ENCODE data around the gene ATXN1. TPM values are rescaled to one million over a fixed set of nuclear protein-coding genes. Genes with fewer than 3 reads are reported as not detected.

ATXN1 gene
- total and polyA plus RNA-seq, 2 experiments from 2014 or later = 14.2 to 20.1 TPM

DNA sequence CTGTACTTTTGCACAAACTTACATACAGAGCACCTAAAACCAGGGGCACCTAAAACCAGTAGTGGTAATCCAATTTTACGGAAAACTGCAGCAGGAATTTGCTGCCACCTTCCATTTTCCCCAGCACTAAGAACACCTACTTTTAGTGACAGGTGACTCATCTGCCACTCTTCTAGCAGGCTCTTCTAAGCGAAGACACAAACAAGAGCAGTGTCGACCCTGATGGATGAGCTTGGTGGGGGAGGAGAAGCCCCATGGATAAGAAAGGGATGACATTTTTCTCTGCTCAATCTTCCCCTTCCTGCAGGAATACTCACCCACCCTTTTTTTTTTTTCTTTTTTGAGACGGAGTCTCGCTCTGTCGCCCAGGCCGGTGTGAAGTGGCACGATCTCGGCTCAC is 406.0 kb downstream of the ATXN1 start:
- Histone ChIP-seq H3K36me3 (ENCODE audit: low read depth) (no peaks in the 10 kb centered on the region), H3K27me3 (replicated peaks; ENCODE audit: insufficient read depth) (no peaks in the 10 kb centered on the region), H3K79me2 (ENCODE audit: insufficient read depth) (no peaks in the 10 kb centered on the region), H3K9me2 (ENCODE audit: insufficient read depth) (no peaks in the 10 kb centered on the region), H4K20me1 (ENCODE audit: insufficient read depth) (no peaks in the 10 kb centered on the region), H3K4me2 (ENCODE audit: unreplicated experiment) (no peak overlapping the region), H3K4me1 (ENCODE audit: insufficient read depth) (peaks cover 31% of the 10 kb centered on the region), H3K27ac (no peak overlapping the region), H3K4me3 (no peak overlapping the region), H2AFZ (no peak overlapping the region), H3K9ac (no peak overlapping the region), H3F3A (ENCODE audit: insufficient read depth) (peaks cover 32% of the 10 kb centered on the region), H3K9me3 (ENCODE audit: low read depth) (no peaks in the 10 kb centered on the region)
- no peak for DNase-seq
- TF ChIP-seq EZH2 (IDR thresholded peaks at IDR 0.05; ENCODE audit: insufficient read depth, poor library complexity, severe bottlenecking) = no peak
- TF ChIP-seq EZH2phosphoT487 (IDR thresholded peaks at IDR 0.05; ENCODE audit: insufficient read depth, low read depth) = no peak
- in situ Hi-C loops (cut with MboI) = no loop called here
- 98 to 99% methylated on average over 9 of the region's 9 CpGs for WGBS, 2 experiments (ENCODE audit: low coverage in 1 of 2, low lambda C conversion rate in 2 of 2, missing lambda C conversion rate in 2 of 2)

DNA sequence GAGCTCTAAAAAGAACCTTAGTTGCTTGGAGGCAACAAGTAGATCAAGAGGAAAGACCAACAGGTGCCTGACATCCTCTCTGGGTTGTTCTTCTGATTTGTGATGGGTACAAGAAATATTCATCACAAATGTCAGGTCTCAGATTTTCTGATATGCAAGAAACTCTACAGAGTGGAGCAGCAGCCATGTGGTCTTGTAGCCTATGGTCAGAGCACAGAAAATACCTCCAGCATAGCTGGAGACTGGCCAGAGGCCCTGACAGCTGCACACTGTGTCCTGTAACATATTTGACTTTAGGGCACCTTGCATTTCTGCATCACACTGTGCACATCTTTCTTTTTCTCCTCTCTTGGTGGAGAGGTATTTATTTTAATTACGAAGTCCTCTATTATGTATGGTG is 406.6 kb downstream of the ATXN1 start:
- H4K20me1 ChIP-seq (ENCODE audit: insufficient read depth) = no peaks in the 10 kb centered on the region
- 100% methylated on average over 1 of the region's 1 CpG for WGBS, 2 experiments (ENCODE audit: low coverage in 1 of 2, low lambda C conversion rate in 2 of 2, missing lambda C conversion rate in 2 of 2)
- H3K4me3 ChIP-seq = no peak overlapping the region
- H2AFZ ChIP-seq = no peak overlapping the region
- no peak overlapping the region for H3K9ac ChIP-seq
- no peak overlapping the region for H3K27ac ChIP-seq
- no peaks in the 10 kb centered on the region for H3K27me3 ChIP-seq (replicated peaks; ENCODE audit: insufficient read depth)
- DNase-seq = no peak
- no peaks in the 10 kb centered on the region for H3K9me2 ChIP-seq (ENCODE audit: insufficient read depth)
- TF ChIP-seq EZH2phosphoT487 (IDR thresholded peaks at IDR 0.05; ENCODE audit: insufficient read depth, low read depth) (no peak), EZH2 (IDR thresholded peaks at IDR 0.05; ENCODE audit: insufficient read depth, poor library complexity, severe bottlenecking) (no peak)
- H3K4me2 ChIP-seq (ENCODE audit: unreplicated experiment) = no peak overlapping the region
- no peaks in the 10 kb centered on the region for H3K9me3 ChIP-seq (ENCODE audit: low read depth)
- peaks cover 31% of the 10 kb centered on the region for H3K4me1 ChIP-seq (ENCODE audit: insufficient read depth)
- peaks cover 37% of the 10 kb centered on the region for H3F3A ChIP-seq (ENCODE audit: insufficient read depth)
- in situ Hi-C loops (cut with MboI) = no loop called here
- no peaks in the 10 kb centered on the region for H3K36me3 ChIP-seq (ENCODE audit: low read depth)
- no peaks in the 10 kb centered on the region for H3K79me2 ChIP-seq (ENCODE audit: insufficient read depth)

DNA sequence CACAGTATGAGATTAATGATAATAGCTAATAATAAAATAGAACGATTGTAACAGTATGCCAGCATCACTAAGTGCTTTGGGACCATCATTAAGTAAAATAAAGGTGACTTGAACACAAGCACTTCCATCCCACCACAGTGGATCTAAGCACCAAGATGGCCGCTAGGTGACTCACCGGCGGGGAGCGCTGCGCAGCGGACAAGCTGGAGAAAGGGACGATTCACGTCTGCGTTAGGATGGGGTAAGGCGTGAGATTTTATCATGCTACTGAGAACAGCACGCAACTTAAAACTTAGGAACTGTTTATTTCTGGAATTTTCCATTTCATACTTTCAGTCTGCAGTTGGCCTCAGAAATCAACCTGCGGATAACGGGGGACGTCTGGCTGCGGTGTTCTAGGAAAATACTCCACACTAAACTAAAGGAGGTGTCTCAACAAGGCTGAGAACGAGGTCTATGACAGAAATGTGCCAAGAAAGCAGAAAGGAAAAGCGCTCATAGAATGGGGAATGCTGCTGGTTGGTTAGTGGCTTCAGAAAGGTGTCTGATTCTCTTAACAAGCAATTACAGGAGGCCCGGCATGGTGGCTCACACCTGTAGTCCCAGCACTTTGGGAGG is 408.3 kb downstream of the ATXN1 start:
- H3K79me2 ChIP-seq (ENCODE audit: insufficient read depth) = peaks cover 3% of the 10 kb centered on the region; the same call in 1 of the 2 replicates
- no peaks in the 10 kb centered on the region for H3K36me3 ChIP-seq (ENCODE audit: low read depth)
- peak overlapping the region; percentile 35; the same call in 1 of the 2 replicates for H2AFZ ChIP-seq
- H3K9me2 ChIP-seq (ENCODE audit: insufficient read depth) = no peaks in the 10 kb centered on the region
- H3K27ac ChIP-seq = peak overlapping the region; percentile 94
- no peak for TF ChIP-seq EZH2phosphoT487 (IDR thresholded peaks at IDR 0.05; ENCODE audit: insufficient read depth, low read depth)
- no peak for TF ChIP-seq EZH2 (IDR thresholded peaks at IDR 0.05; ENCODE audit: insufficient read depth, poor library complexity, severe bottlenecking)
- H3K4me1 ChIP-seq (ENCODE audit: insufficient read depth) = peaks cover 31% of the 10 kb centered on the region
- no peak overlapping the region; the same call in 1 of the 2 replicates for H3K4me3 ChIP-seq
- peak overlapping the region; percentile 75 for H3K9ac ChIP-seq
- no peaks in the 10 kb centered on the region for H3K9me3 ChIP-seq (ENCODE audit: low read depth)
- in situ Hi-C loops (cut with MboI) = no loop called here
- no peaks in the 10 kb centered on the region for H4K20me1 ChIP-seq (ENCODE audit: insufficient read depth)
- no peak for DNase-seq
- peaks cover 40% of the 10 kb centered on the region for H3F3A ChIP-seq (ENCODE audit: insufficient read depth)
- 91% methylated on average over 19 of the region's 19 CpGs for WGBS, 2 experiments (ENCODE audit: low coverage in 1 of 2, low lambda C conversion rate in 2 of 2, missing lambda C conversion rate in 2 of 2)
- H3K4me2 ChIP-seq (ENCODE audit: unreplicated experiment) = peak overlapping the region; percentile 78
- H3K27me3 ChIP-seq (replicated peaks; ENCODE audit: insufficient read depth) = no peaks in the 10 kb centered on the region

DNA sequence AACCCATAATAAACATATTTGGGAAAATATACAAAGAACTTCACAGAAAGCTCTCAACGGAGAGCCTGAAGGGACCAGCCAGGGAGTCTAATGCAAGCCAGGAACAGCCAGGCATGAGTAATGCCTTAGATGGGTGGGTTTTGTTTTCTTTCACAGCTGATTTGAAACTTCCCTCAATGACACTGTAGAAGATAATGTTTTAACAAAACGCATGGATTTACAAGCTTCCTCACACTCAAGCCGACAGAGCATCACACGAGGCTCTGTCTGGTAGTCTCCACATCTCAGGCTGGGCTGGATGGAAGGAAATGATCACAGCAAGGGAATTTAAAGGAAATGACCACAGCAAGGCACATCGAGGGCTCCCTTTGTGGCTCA is 409.0 kb downstream of the ATXN1 start:
- H3K27me3 ChIP-seq (replicated peaks; ENCODE audit: insufficient read depth) = no peaks in the 10 kb centered on the region
- peak overlapping the region; percentile 94 for H3K27ac ChIP-seq
- H3K4me1 ChIP-seq (ENCODE audit: insufficient read depth) = peaks cover 31% of the 10 kb centered on the region
- H3K4me2 ChIP-seq (ENCODE audit: unreplicated experiment) = peak overlapping the region; percentile 78
- WGBS, 2 experiments (ENCODE audit: low coverage in 1 of 2, low lambda C conversion rate in 2 of 2, missing lambda C conversion rate in 2 of 2) = 4 to 5% methylated on average over 5 of the region's 5 CpGs
- H2AFZ ChIP-seq = peak overlapping the region; percentile 35
- H3K9me2 ChIP-seq (ENCODE audit: insufficient read depth) = no peaks in the 10 kb centered on the region
- no peaks in the 10 kb centered on the region for H4K20me1 ChIP-seq (ENCODE audit: insufficient read depth)
- peak overlapping the region; percentile 49 for H3K4me3 ChIP-seq
- peak; percentile 86 for DNase-seq
- TF ChIP-seq EZH2 (IDR thresholded peaks at IDR 0.05; ENCODE audit: insufficient read depth, poor library complexity, severe bottlenecking) = no peak
- TF ChIP-seq EZH2phosphoT487 (IDR thresholded peaks at IDR 0.05; ENCODE audit: insufficient read depth, low read depth) = no peak
- no peaks in the 10 kb centered on the region for H3K9me3 ChIP-seq (ENCODE audit: low read depth)
- peaks cover 40% of the 10 kb centered on the region for H3F3A ChIP-seq (ENCODE audit: insufficient read depth)
- H3K9ac ChIP-seq = peak overlapping the region; percentile 75
- in situ Hi-C loops (cut with MboI) = no loop called here
- H3K36me3 ChIP-seq (ENCODE audit: low read depth) = no peaks in the 10 kb centered on the region
- peaks cover 6% of the 10 kb centered on the region; the same call in 1 of the 2 replicates for H3K79me2 ChIP-seq (ENCODE audit: insufficient read depth)

All from GM23248 (cell line).